GM12878 (cell line): ENCODE results near the gene NFS1. TPM values are rescaled to one million over a fixed set of nuclear protein-coding genes. Genes with fewer than 3 reads are reported as not detected.

Source experiments
- ATAC-seq: fragments of 200-7000 bp; cut with Tn5 transposase; 3 replicates; pipeline ENCODE4 v1.9.1; 2020; ENCODE audit warnings: mild to moderate bottlenecking, moderate library complexity
- BruUV-seq: library from RNA; stranded (reverse); fragments of 400-500 nt; replicated peaks from 2 replicates; lab custom pipeline; 2021; lab: Mats Ljungman, UMichigan
- CTCF ChIA-PET: fragments of 300-600 bp; sonication (Branson Sonifier 250); formaldehyde crosslinking; extraction: SDS; loops from one replicate; lab custom pipeline; 2021; ENCODE audit warnings: inconsistent platforms; lab: Yijun Ruan, JAX
- POLR2A ChIA-PET: fragments of 350-600 bp; formaldehyde crosslinking; extraction: SDS; loops from one replicate; lab custom pipeline; 2021; ENCODE audit warnings: inconsistent platforms; lab: Charles Lee
- RAD21 ChIA-PET: fragments of 300-600 bp; sonication (Branson Sonifier 250); formaldehyde crosslinking; loops from one replicate; lab custom pipeline; 2023; ENCODE audit warnings: antibody characterized with exemption; ENCODE audit not compliant: unreplicated experiment; lab: Charles Lee
- SMC1A ChIA-PET: fragments of 300-600 bp; sonication (Branson Sonifier 250); formaldehyde crosslinking; loops from one replicate; lab custom pipeline; 2023; ENCODE audit not compliant: unreplicated experiment, uncharacterized antibody; lab: Charles Lee
- DNase-seq: peaks from one replicate; pipeline ENCODE4 v3.0.0-alpha.2; 2011; ENCODE audit warnings: low read depth, low spot score
- FAIRE-seq: peaks from 3 replicates; lab custom pipeline; 2011; peaks lifted over from hg19 to GRCh38; lab: Jason Lieb, UNC
- H2AFZ ChIP-seq: 2 replicates; pipeline ENCODE4 v1.6.0; 2011; ENCODE audit warnings: low read depth, low read length, control low read depth; ENCODE audit not compliant: control insufficient read depth
- H3K27ac ChIP-seq: 2 replicates; pipeline ENCODE4 v1.5.1; 2011; ENCODE audit warnings: control low read depth; ENCODE audit not compliant: control insufficient read depth, insufficient read depth
- H3K27me3 ChIP-seq, 2 experiments: replicated peaks in 1 of 2; 2 replicates each; pipeline versions ENCODE4 v1.6.0 to v1.6.1; 2011; ENCODE audit warnings: low read length in 1 of 2; ENCODE audit not compliant: control insufficient read depth in 2 of 2, insufficient read depth in 2 of 2
- H3K36me3 ChIP-seq, 2 experiments: 2 replicates each; pipeline ENCODE4 v1.5.1; 2011; ENCODE audit warnings: low read length in 1 of 2; ENCODE audit not compliant: control insufficient read depth in 2 of 2, insufficient read depth in 2 of 2
- H3K4me1 ChIP-seq: 2 replicates; pipeline ENCODE4 v1.6.1; 2011; ENCODE audit warnings: mild to moderate bottlenecking, low read length, moderate library complexity, mixed read lengths; ENCODE audit not compliant: control insufficient read depth, insufficient read depth
- H3K4me2 ChIP-seq: 2 replicates; pipeline ENCODE4 v1.6.0; 2011; ENCODE audit warnings: control low read depth; ENCODE audit not compliant: control insufficient read depth, insufficient read depth
- H3K4me3 ChIP-seq: fragments of 200-600 bp; sonication (generic); 2 replicates; pipeline ENCODE4 v1.5.1; 2016
- H3K79me2 ChIP-seq: 2 replicates; pipeline ENCODE4 v1.6.0; 2011; ENCODE audit warnings: low read length; ENCODE audit not compliant: control insufficient read depth, insufficient read depth
- H3K9ac ChIP-seq: 2 replicates; pipeline ENCODE4 v1.8.0; 2011; ENCODE audit warnings: low read length, control low read depth, mixed read lengths; ENCODE audit not compliant: control insufficient read depth, insufficient read depth
- H3K9me3 ChIP-seq: replicated peaks from 3 replicates; pipeline ENCODE4 v1.5.1; 2011; ENCODE audit warnings: mild to moderate bottlenecking, low read length; ENCODE audit not compliant: control insufficient read depth, insufficient read depth
- H4K20me1 ChIP-seq: 2 replicates; pipeline ENCODE4 v1.6.0; 2011; ENCODE audit not compliant: control insufficient read depth, insufficient read depth
- BRCA1 ChIP-seq: IDR thresholded peaks from 2 replicates; pipeline ENCODE4 v1.6.1; 2011; ENCODE audit warnings: low read depth, low read length, improper control_type of control experiment
- EP300 ChIP-seq, 2 experiments: fragments of 150-350 bp in 1 of 2; IDR thresholded peaks; 2 replicates each; pipeline ENCODE4 v1.6.1; 2011 to 2012; ENCODE audit warnings: low read depth in 2 of 2, low read length in 2 of 2, borderline replicate concordance in 1 of 2, improper control_type of control experiment in 1 of 2, inconsistent platforms in 1 of 2; ENCODE audit not compliant: control insufficient read depth in 1 of 2
- GATAD2B ChIP-seq: fragments of 450-650 bp; conservative IDR thresholded peaks from 2 replicates; pipeline ENCODE4 v1.6.1; 2017; ENCODE audit warnings: low read depth, mild to moderate bottlenecking, moderate library complexity
- MLLT1 ChIP-seq: fragments of 450-650 bp; IDR thresholded peaks from 2 replicates; pipeline ENCODE4 v1.6.1; 2016; ENCODE audit warnings: mild to moderate bottlenecking
- MTA2 ChIP-seq: fragments of 450-650 bp; IDR thresholded peaks from 2 replicates; pipeline ENCODE4 v1.6.1; 2016; ENCODE audit warnings: low read depth, mild to moderate bottlenecking, moderate library complexity
- NKRF ChIP-seq: fragments of 450-650 bp; conservative IDR thresholded peaks from 2 replicates; pipeline ENCODE4 v1.6.1; 2017; ENCODE audit warnings: mild to moderate bottlenecking, moderate library complexity
- NRF1 ChIP-seq: conservative IDR thresholded peaks from 2 replicates; pipeline ENCODE4 v1.6.1; 2011; ENCODE audit warnings: mild to moderate bottlenecking, low read depth, low read length, improper control_type of control experiment
- PML ChIP-seq: IDR thresholded peaks from 2 replicates; pipeline ENCODE4 v1.6.1; 2012; ENCODE audit warnings: low read length, inconsistent platforms
- RUNX3 ChIP-seq: IDR thresholded peaks from 2 replicates; pipeline ENCODE4 v1.6.1; 2012; ENCODE audit warnings: low read length, inconsistent platforms
- SIN3A ChIP-seq: IDR thresholded peaks from 2 replicates; pipeline ENCODE4 v1.6.1; 2012; ENCODE audit warnings: low read depth, low read length, improper control_type of control experiment
- STAT1 ChIP-seq: fragments of 450-650 bp; conservative IDR thresholded peaks from 2 replicates; pipeline ENCODE4 v1.6.1; 2014; ENCODE audit warnings: antibody characterized with exemption, mild to moderate bottlenecking
- WGBS: methylation state at CpG from one replicate; pipeline ENCODE4 v1.1.6; 2016; ENCODE audit warnings: low lambda C conversion rate; ENCODE audit not compliant: insufficient replicate concordance, insufficient coverage; ENCODE audit errors: missing lambda C conversion rate; 5-methylcytosine and 5-hydroxymethylcytosine counted together
- in situ Hi-C: fragments of 300-500 bp; cut with MboI; formaldehyde crosslinking; loops from 9 replicates; pipeline ENCODE4 v1.14.3; 2018; ENCODE audit warnings: mixed read lengths
- intact Hi-C: fragments of 100-400 bp; cut with micrococcal nuclease; formaldehyde crosslinking; loops from one replicate; pipeline ENCODE4 v1.14.2; 2022; ENCODE audit not compliant: unreplicated experiment
- polyA plus RNA-seq, 11 experiments: library from polyadenylated mRNA; depleted of rRNA in 4 of 11; unstranded in 6 of 11; stranded (reverse) in 5 of 11; fragments of >200 nt; fragmentation: Nextera tagmentation in 4 of 11; fragmentation: Illumina TruSeq in 1 of 11; extraction: Ambion mirVana in 4 of 11; extraction: Trizol in 1 of 11; gene quantifications; 1 replicate in 1 of 11; 2 replicates in 10 of 11; pipeline versions ENCODE4 v1.2.1 to v1.2.3, GENCODE V29; 2011 to 2016; ENCODE audit warnings: inconsistent platforms in 2 of 11, missing spikeins in 2 of 11, low read depth in 1 of 11
- total RNA-seq, 4 experiments: library from RNA; depleted of rRNA in 3 of 4; stranded (reverse); fragments of >200 nt in 3 of 4; fragmentation: Illumina TruSeq in 1 of 4; extraction: Trizol in 1 of 4; gene quantifications; 2 replicates each; pipeline versions ENCODE4 v1.2.1 to v1.2.3, GENCODE V29; 2013 to 2021

Gene NFS1
- total and polyA plus RNA-seq, 10 of the 15 experiments (the other 5 are each of a cell fraction or from before 2014, with no cell fraction given), result 9.2 to 74.1 (median 38.6) TPM

GRCh38 chr20:35680452-35681183 is 18.5 kb downstream of the NFS1 start:
- H3K4me2 ChIP-seq, result no peak overlapping the region
- H2AFZ ChIP-seq, result no peak overlapping the region
- FAIRE-seq, result no peak
- in situ Hi-C loops, result no loop called here
- BruUV-seq, result no TSS peak
- no peak for DNase-seq
- H3K79me2 ChIP-seq, result no peaks in the 10 kb centered on the region
- H3K36me3 ChIP-seq, result peaks cover 0 to 2% of the 10 kb centered on the region in 2 experiments; a peak in 3 of 4 replicates
- ATAC-seq, result no peak
- no peaks in the 10 kb centered on the region for H4K20me1 ChIP-seq
- no peaks in the 10 kb centered on the region for H3K4me1 ChIP-seq
- no peaks in the 10 kb centered on the region for H3K27me3 ChIP-seq
- ChIA-PET SMC1A (no interaction called here), RAD21 (no interaction called here), POLR2A (interaction anchor here (0.6 kb wide), 1 partner anchor 9 kb away, joined by 3 read pairs; no protein-coding TSS in a partner anchor), CTCF (no interaction called here)
- no peak overlapping the region for H3K27ac ChIP-seq
- WGBS, result 62% methylated on average over 4 of the region's 4 CpGs
- H3K9ac ChIP-seq, result no peak overlapping the region
- no peak overlapping the region for H3K4me3 ChIP-seq
- TF ChIP-seq SIN3A (no peak), GATAD2B (no peak), MTA2 (no peak), MLLT1 (no peak), STAT1 (no peak), NRF1 (no peak), NKRF (no peak), BRCA1 (no peak), PML (no peak), RUNX3 (no peak), EP300 (IDR thresholded peaks at IDR 0.05; ENCODE audit: borderline replicate concordance in 1 of 2, control insufficient read depth in 1 of 2, low read depth in 2 of 2, low read length in 2 of 2) (no peak)
- intact Hi-C loops, result no loop called here
- no peaks in the 10 kb centered on the region for H3K9me3 ChIP-seq
